GM19099 (cell line): ENCODE data around the gene SCAMP1.

Experiments
- POLR2A ChIP-seq: IDR thresholded peaks from 3 replicates; pipeline ENCODE4 v1.6.1; 2011; ENCODE audit warnings: low read depth; ENCODE audit not compliant: insufficient read length; ENCODE audit errors: extremely low read depth

SCAMP1 gene

DNA sequence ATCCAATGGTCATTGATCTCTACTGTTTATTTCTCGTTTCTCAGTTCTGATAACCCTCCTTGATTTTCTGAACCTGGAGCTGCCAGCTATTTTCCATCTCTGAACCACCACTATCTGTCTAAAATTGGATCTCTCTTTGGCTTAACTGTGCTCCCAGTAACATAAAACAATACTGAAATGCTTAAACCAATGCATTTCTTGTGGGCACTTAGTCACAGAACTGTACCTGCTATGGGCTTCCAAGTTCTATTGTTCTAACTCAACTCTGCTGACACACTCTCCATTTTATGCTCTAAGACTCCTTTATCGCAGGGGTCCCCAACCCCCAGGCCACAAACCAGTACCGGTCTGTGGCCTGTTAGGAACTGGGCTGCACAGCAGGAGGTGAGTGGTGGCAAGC, 167.5 kb downstream of the SCAMP1 start:
- no peak for TF ChIP-seq POLR2A
